GM18858 (cell line): ENCODE results near the gene SLC4A4.

Source experiments
- ATAC-seq: cut with Tn5 transposase; IDR thresholded peaks from one replicate; pipeline ENCODE4 v1.9.1; 2021; ENCODE audit not compliant: unreplicated experiment

Gene SLC4A4

DNA sequence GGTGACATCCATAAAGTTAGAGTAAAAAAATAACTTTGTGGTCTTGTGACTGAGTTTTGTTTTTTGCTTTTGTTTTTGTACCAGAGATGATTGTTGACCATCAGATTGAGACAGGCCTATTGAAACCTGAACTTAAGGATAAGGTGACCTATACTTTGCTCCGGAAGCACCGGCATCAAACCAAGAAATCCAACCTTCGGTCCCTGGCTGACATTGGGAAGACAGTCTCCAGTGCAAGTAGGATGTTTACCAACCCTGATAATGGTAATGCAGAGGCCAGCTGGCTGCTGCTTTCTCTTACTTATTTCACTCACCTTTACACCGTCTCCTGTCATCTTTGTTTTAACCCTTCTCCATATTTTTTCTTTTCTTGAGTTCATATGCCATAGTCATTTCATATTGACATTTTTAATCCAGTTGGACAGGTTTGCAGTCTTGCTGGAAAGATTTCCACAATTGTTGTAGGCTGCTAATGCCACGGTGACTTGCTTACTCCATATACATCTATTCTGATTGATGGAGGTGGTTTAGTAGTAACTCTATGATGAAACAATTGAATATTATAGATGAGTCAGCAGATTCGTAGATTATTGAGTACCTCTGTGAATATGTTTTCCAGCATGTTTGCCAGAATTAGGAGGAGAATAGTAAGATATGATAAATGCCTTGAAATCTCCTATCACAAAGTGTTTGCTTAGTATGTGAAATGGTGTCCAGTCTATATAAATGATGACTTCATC lies 18.3 kb downstream of the SLC4A4 start:
- ATAC-seq = no peak

DNA sequence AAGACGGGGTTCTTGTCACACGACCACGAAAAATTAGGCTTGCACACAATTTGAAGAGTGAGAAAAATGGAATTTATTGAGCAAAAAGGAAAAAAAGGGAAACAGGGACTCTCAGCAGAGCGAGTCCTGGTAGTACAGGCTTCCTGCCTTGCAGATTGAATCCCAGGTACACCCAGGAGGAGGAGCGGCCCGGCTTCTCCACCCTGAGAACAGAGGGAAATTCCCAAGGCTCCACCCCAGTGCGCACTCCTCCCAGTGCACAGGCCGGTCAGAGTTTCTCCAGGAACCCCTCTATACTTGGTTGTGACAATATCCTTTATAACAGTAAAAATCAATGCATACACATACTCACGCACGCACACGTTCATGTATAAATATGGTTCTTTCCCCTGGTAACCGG lies 22.0 kb downstream of the SLC4A4 start:
- no peak for ATAC-seq

DNA sequence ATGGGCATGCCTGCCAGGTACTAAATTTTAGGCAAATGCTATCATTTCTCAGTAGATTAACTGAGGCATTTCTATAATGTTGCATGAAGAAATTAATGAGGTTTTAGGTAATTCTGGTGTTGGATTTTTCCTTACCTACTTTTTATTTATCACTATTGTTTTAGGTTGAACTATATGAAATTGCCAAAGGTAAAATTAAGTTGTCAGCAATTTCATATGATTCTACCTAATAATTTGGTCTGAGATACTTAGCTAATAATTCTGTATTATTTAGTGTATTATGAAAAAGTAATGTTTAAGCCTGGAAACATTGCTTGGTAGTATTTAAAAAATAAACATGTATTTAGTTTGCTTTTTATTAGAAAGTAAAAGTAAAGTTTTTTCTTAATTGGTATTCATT lies 22.7 kb downstream of the SLC4A4 start:
- no peak for ATAC-seq

DNA sequence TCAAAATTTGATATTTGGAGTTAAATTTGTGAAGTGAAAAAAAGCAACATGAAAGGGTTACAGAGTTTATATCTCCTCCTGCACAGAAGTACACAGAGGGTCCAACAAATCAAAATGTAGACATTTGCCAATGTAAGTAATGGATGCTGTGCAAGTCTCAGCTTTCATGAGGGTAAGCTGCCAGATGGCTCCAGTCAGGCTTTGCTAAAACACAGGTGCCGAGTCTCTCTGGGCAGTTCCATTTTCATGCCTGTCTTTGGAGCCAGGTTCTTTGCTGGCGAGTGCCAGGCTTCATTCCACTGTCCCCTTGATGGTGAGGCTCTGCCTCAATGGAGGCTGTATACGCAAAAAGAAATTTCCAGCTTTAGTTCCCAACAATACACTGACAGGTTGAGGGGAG lies 27.9 kb downstream of the SLC4A4 start:
- no peak for ATAC-seq

DNA sequence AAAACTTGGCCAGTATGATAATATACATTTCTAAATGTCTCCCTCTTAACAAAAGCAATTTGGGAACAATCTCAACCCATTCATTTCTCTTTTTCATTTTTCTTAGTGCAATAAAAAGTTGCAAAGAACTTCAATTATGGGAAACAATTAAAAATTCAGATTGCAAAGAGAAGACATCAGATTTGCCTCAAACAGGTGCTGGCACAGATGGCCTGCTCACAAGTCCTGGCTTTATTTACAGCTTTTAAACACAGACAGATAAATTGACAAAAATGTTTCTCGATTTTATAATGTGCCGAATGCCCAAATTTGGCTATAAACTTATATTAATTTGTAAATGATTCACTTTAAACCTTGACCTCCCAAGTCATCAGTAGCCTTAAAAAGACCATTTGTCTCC lies 28.7 kb downstream of the SLC4A4 start:
- no peak for ATAC-seq

DNA sequence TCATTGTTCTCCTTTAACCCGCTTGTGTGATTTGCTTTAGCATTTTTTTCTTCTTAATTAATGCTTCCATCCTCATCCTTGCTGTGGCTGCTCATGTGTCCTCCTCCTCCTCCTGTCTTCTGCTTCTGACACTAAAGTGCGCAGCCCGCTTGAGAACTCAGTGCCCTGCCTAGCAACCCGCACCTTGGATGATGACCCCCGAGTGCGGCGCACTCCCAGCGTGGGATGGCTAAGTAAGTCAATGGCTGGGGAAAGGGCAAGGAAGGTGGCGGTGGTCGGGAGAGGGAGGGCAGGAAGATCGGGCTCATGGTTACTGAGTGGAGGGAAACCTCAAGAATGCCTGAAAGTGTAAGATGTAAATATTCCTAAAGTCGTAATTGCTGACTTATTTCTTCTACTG lies 30.1 kb downstream of the SLC4A4 start:
- no peak for ATAC-seq

DNA sequence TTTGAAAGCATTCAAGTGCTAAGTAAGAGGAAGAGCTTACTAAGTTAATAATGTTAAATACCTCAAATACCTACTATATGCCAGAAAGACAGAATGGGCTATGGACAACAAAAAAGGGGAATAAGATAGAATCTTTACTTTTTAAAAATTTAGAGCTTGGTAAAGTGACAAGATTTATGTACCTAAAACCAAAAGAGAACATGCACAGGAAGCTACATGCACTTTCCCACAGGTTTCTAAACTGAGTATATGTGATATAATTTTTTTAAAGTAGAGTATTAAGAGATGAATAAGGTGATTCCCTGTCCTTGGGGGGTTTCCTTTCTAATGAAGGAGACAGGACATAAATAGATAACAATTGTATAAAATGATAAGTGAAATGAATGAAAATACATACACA lies 30.7 kb downstream of the SLC4A4 start:
- ATAC-seq = no peak

DNA sequence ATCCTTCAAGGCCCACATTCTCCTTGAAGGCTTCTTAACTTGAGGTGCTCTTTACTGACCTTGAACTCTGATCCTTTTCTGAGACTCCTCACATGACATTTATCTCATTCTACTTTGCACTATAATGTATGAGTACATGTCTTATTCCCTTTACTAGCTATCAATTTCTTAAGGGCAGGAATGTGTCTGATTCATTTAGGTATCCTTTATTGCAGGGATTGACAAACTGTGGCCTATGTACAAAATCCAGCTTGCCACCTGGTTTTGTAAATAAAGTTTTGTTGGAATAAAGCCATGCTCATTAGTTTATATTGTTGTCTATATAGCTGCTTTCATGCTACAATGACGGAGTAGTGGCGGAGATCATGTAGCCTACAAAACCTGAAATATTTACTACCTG lies 36.7 kb downstream of the SLC4A4 start:
- ATAC-seq = no peak

DNA sequence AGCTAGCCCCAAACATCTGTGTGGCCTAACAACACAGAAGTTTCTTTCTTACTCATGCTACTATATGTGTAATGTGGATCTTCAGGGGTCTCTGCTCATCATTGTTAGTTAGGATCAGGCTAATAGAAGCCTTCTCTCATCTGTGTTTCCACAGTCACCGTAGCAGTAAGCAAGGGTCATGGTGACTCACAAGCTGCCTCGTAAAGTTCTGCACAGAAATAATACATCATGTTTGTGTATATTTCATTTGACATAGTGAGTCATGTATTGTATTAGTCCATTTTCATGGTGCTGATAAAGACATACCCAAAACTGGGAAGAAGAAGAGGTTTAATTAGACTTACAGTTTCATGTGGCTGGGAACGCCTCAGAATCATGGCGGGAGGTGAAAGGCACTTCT lies 38.7 kb downstream of the SLC4A4 start:
- no peak for ATAC-seq

DNA sequence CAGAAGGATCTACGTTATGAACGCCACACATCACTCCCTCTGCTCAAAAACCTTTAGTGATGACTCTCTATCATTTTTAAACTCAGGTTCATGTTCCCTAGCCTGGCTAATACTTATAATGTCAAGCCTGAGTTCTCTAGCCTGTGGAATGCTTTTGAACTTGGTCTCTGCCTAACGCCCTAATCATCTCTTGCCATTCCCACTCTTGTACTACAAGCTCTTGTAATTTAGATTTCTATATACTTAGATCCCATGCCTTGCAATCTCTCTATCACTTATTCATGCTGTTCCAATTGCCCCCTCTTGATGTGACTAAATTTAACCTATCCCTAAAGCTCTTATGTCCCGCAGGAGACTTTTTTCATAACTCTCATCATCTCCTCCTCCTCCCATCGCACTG lies 40.3 kb downstream of the SLC4A4 start:
- no peak for ATAC-seq

DNA sequence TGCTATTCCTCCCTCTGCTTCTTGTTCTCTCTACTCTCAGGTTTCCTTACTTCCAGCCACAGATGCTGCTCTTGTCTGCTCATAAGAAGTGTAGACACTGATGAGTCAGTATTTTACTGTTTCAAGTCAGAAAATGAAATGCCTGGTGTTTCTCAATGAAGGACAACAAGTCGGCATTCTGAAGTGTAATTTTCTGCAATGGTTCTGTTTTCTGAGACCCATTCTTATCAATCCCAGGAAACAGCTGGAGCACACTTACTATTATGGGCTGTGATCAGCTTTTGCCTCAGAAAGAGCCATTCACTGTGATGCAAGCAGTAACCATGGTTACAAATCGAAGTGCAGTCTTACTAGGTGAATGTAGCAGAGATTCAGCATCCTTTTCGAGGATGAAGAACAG lies 42.0 kb downstream of the SLC4A4 start:
- no peak for ATAC-seq

DNA sequence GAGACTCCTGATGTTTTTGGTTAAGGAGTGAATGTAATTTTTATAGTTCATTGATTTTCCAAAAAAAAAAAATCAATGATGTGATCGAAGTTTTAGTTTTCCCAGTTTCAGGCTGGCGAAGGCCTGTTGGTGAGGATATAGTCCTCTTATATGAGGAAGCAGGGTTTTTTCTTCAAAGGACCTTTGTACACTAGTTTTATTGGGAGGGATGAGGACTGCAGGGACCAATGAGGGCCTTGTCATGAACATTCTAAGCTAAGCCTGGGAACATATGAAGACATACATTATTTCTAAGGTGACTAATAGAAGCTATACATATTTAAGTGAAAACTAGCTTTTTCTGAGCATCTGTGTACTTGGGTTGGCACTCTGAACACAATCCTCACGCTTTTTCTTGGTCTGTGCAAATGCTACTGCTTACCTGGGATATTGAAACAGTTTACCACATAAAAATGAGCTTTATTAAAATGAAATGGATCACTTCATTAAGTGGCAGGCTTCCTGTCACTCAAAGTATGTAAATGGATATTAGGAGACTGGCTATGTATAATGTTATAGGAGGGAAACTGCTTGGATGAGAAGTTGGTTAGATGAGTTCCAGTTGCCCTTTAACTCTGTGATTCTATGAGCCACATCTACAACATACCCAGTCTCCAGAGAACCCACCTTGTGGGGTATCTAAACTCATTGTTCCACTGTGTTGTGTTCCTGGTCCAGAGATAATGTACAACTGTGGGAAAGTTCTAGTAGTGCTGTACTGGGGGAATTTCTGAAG lies 43.5 kb downstream of the SLC4A4 start:
- no peak for ATAC-seq

DNA sequence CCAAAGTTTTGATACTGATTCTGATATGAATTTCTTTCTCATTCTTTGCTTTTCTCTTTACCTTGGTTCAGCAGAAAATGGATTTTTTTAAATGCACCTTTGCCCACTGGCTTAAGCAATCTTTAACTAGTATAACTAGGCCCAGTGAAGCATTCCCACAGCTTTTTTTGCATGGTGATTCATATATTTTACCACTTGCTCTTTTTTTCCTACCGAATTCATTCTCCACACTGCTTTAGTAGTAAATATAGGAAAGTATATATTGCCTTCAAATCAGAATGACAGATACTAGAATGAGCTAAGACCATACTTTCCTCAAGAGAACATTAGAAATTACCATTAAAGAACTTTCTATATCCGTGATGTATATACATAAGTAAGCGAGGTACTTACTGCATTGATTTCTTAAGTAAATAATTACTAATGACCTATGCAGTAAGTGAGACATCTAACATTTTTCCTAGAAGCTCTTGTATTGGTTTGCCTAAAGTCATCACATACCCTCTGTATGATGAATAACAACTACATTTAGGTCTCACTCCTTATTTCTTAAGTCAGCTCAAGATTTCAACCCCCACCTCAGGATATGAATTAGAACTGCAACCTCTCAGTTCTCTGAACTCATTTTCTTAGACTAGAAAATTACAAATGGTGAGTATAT lies 44.2 kb downstream of the SLC4A4 start:
- ATAC-seq = no peak

DNA sequence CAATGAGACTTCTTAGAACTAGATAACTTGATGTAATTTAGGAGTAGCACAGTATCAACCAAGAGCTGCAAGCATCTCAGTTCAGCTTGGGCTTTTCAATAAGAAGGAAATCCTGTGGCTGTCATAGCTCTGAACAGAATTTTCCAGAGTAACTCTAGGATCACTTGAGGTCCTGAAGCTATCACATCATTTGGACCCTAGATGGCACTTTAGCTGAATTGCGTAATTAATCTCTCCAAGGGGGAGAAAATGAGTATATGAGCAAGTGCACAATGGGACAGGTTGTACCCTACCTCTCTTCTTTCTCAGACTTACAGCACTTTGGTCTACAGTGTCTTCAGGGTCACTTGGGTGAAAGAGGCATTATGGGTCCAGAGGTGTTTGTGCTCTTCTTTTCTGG lies 45.2 kb downstream of the SLC4A4 start:
- no peak for ATAC-seq

DNA sequence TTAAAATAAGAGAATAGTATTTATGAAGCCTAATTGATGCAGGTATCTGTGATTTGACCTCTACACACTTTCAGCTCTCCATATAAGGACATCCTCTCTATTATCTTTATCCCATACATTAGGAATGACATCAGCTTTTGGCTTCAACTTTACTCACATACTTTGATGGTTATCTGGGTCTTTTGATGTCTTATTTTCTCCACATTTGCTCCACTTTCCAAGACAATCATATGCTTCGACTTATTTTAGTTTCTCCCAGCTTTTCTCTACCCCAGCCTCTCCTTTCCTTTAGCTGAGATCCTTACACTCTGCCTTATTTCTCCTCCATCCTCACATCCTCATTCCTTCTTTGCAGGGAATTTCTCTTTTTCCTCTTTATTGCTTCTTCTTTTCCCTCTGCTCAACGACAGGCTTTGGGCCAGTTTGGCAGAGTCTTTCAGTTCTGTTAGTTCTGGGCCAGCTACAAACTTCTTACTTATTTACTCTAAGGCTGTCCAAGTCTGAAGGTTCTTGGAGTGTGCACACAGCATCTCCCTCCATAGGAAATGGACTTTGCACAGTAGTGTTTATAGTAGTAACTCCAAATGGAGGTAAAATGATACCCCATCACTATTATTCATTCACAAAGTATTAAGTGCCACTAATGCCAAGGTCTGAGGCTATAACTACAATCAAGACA lies 50.5 kb downstream of the SLC4A4 start:
- ATAC-seq = no peak

DNA sequence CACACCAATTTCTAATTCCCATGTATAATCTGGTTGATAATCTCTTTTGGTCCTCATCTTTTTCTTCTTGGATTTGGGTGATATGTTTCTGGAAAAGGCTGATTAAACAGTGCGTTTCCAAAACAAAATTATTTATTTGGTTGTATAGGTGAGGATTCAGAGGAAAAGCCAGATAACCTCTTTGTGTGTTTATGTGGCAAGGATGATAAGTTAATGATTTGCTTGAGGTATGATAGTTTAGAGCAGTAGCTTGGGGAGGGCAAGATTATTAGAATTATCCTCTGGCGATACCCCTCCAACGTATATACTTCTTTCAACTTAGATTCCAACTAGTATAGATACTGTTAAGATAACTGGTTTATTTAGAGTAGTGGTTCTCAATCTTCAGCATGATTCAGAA lies 53.3 kb downstream of the SLC4A4 start:
- no peak for ATAC-seq

DNA sequence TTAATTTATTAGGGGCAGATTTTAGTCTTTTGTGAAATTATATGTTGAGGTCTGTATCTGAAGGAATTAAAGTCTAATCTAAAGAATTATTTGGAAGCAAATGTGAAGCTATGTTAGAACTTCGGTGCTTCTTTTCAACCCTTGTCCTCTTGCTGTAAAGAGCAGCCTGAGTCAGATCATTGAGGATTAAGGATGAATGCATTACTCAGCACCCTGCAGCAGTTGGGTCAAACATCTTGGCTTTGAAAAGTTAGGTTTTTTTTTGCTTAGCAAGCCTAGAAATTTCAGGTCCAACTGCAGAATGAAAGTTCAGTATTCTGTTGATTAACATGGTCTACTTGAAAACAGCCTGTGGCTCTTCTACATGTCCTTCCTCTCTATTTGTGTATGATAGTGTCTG lies 57.6 kb downstream of the SLC4A4 start:
- ATAC-seq = no peak

DNA sequence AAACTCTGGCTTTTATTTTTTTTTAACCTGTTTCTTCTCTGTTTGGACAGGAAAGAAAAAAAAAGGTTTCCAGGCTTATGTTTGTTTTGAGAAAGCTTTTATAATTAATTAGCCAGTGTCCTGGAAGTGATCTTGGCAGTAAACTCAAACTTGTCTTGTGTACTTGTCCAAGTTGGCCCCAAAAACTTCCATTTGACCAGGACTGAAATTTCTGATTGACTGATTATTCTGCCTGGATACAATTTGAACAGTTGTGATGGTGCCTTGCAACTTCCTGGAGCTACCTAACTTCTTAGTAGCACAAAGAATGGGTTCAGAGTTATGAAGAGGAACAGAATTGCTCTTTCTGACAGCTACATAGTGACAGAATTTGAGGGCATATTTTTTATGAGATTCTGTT lies 62.0 kb downstream of the SLC4A4 start:
- no peak for ATAC-seq

DNA sequence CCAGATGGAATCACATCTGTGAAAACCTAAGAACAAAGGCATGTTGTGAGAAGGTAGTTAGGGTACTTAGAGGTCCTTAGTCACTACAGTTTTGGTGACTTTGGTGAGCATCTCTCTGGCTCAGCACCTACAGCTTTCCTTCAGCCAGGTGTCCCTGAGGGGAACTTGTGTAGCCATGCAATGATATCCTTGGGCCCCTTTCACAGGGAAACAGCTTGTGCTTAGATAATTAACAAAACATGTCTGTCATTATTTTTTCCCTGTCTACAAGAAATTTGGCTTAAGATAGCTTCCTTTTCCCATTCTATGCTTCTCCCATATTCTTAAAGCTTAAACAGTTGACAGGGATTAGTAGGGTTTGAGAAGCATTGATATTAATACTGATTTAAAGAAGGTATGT lies 63.8 kb downstream of the SLC4A4 start:
- no peak for ATAC-seq

DNA sequence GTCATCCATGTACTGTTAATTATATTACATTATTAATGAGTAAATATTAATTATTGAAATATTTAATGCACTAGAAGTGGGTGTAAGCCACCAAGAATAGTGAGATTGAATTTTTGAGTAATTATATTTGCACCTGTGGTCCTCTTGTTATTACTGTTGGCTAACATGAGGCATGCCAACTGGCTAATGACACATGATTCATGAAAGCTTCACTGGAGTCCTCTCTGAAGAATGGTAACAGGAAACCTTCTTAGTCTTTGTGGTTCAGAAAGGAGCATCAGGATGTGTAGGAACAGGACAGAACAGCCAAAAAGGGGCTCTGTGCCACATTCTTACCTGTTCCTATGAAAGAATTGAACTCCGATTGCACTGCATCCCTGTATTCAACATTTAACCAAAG lies 65.2 kb downstream of the SLC4A4 start:
- ATAC-seq = no peak

DNA sequence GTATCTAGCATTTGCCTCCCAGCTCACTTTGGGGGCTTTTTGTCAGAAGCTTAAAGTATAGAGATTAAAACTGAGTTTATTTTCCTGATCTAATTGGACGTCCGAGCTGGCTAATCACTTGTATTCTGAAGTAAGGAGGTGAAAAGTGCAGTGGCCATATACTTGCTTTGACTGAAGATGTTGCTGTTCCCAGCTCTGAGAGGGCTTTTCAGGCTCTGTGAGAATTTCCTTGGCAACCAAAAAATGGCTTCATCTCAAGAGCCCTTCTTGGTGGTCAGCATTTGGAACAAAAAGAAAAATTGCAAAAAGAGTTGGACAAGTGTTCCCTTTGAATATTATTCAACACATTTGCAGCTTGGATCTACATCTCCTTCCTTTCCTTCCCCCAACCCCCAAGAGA lies 67.0 kb downstream of the SLC4A4 start:
- ATAC-seq = no peak
